Astrocyte (in vitro differentiated cells and primary cell): ENCODE measurements around the gene ZNF469. TPM values are rescaled to one million over a fixed set of nuclear protein-coding genes. Genes with fewer than 3 reads are reported as not detected.

ENCODE experiments used
- DNase-seq: peaks from one replicate; pipeline ENCODE4 v3.0.0-alpha.2; 2010; ENCODE audit warnings: low read depth
- FAIRE-seq: peaks from 2 replicates; lab custom pipeline; 2011; peaks lifted over from hg19 to GRCh38; lab: Jason Lieb, UNC
- H2AFZ ChIP-seq: 2 replicates; pipeline ENCODE4 v1.6.0; 2012; ENCODE audit warnings: low read depth, low read length, inconsistent platforms
- H3K27ac ChIP-seq: 2 replicates; pipeline ENCODE4 v1.5.1; 2011; ENCODE audit warnings: low read depth, low read length, inconsistent platforms
- H3K27me3 ChIP-seq: 2 replicates; pipeline ENCODE4 v1.6.0; 2011; ENCODE audit warnings: low read length, inconsistent platforms; ENCODE audit not compliant: insufficient read depth
- H3K36me3 ChIP-seq: 2 replicates; pipeline ENCODE4 v1.5.1; 2011; ENCODE audit warnings: low read length, inconsistent platforms; ENCODE audit not compliant: insufficient read depth
- H3K4me1 ChIP-seq: 2 replicates; pipeline ENCODE4 v1.5.1; 2011; ENCODE audit warnings: low read length, inconsistent platforms; ENCODE audit not compliant: insufficient read depth
- H3K4me2 ChIP-seq: 2 replicates; pipeline ENCODE4 v1.6.0; 2012; ENCODE audit warnings: low read length, inconsistent platforms
- H3K4me3 ChIP-seq: 2 replicates; pipeline ENCODE4 v1.5.1; 2011; ENCODE audit warnings: low read depth, mild to moderate bottlenecking, low read length, inconsistent platforms; ENCODE audit not compliant: insufficient read depth
- H3K79me2 ChIP-seq: 2 replicates; pipeline ENCODE4 v1.6.0; 2012; ENCODE audit warnings: mild to moderate bottlenecking, low read length, inconsistent platforms; ENCODE audit not compliant: insufficient read depth
- H3K9ac ChIP-seq: 2 replicates; pipeline ENCODE4 v1.6.0; 2012; ENCODE audit warnings: mild to moderate bottlenecking, low read length, inconsistent platforms
- H3K9me3 ChIP-seq: 2 replicates; pipeline ENCODE4 v1.5.1; 2012; ENCODE audit warnings: low read depth, mild to moderate bottlenecking, low read length, inconsistent platforms; ENCODE audit not compliant: insufficient read depth
- H4K20me1 ChIP-seq: 2 replicates; pipeline ENCODE4 v1.6.0; 2012; ENCODE audit warnings: low read length, inconsistent platforms; ENCODE audit not compliant: insufficient read depth
- H3K27ac Mint-ChIP-seq: one replicate; pipeline ENCODE4 v1.8.0; 2021; ENCODE audit warnings: mild to moderate bottlenecking, mixed read lengths; ENCODE audit not compliant: unreplicated experiment
- H3K27me3 Mint-ChIP-seq: one replicate; pipeline ENCODE4 v1.8.0; 2021; ENCODE audit warnings: low read depth, mixed read lengths; ENCODE audit not compliant: unreplicated experiment
- H3K36me3 Mint-ChIP-seq: one replicate; pipeline ENCODE4 v1.8.0; 2021; ENCODE audit warnings: low read depth, mixed read lengths; ENCODE audit not compliant: unreplicated experiment
- H3K4me1 Mint-ChIP-seq: one replicate; pipeline ENCODE4 v1.8.0; 2021; ENCODE audit warnings: low read depth, mixed read lengths; ENCODE audit not compliant: unreplicated experiment
- H3K4me3 Mint-ChIP-seq: one replicate; pipeline ENCODE4 v1.8.0; 2021; ENCODE audit warnings: mild to moderate bottlenecking, moderate library complexity, mixed read lengths; ENCODE audit not compliant: unreplicated experiment
- H3K9me3 Mint-ChIP-seq: one replicate; pipeline ENCODE4 v1.8.0; 2021; ENCODE audit warnings: mild to moderate bottlenecking, mixed read lengths; ENCODE audit not compliant: unreplicated experiment
- CTCF ChIP-seq: IDR thresholded peaks from 2 replicates; pipeline ENCODE4 v1.5.1; 2011; ENCODE audit warnings: low read depth, mild to moderate bottlenecking, inconsistent platforms, low read length, moderate library complexity; ENCODE audit not compliant: insufficient read depth
- EZH2 ChIP-seq: IDR thresholded peaks from 2 replicates; pipeline ENCODE4 v1.6.1; 2012; ENCODE audit warnings: mild to moderate bottlenecking, low read length, inconsistent platforms; ENCODE audit not compliant: insufficient read depth
- total RNA-seq: library from RNA; stranded (reverse); gene quantifications from 2 replicates; pipeline ENCODE4 v1.2.1, GENCODE V29; 2021

ZNF469 gene
- total RNA-seq, 1 donor from 2014 or later, result 17.7 TPM

GRCh38 chr16:88429387-88430184, 46.8 kb downstream of the ZNF469 start:
- FAIRE-seq, result no peak
- Histone ChIP-seq H3K9ac (no peak overlapping the region), H3K9me3 (no peaks in the 10 kb centered on the region), H3K4me2 (peak overlapping the region; percentile 72), H3K27ac (no peak overlapping the region), H2AFZ (no peak overlapping the region), H3K79me2 (no peaks in the 10 kb centered on the region), H3K4me3 (no peak overlapping the region), H3K36me3 (no peaks in the 10 kb centered on the region), H3K27me3 (no peaks in the 10 kb centered on the region), H4K20me1 (peaks cover 8% of the 10 kb centered on the region), H3K4me1 (peaks cover 10% of the 10 kb centered on the region)
- no peaks in the 10 kb centered on the region for H3K4me1 Mint-ChIP-seq
- peaks cover 4% of the 10 kb centered on the region for H3K27me3 Mint-ChIP-seq
- no peak overlapping the region for H3K27ac Mint-ChIP-seq
- H3K9me3 Mint-ChIP-seq, result no peaks in the 10 kb centered on the region
- no peak overlapping the region for H3K4me3 Mint-ChIP-seq
- TF ChIP-seq EZH2 (no peak), CTCF (no peak)
- no peak for DNase-seq
- peaks cover 2% of the 10 kb centered on the region for H3K36me3 Mint-ChIP-seq

GRCh38 chr16:88430185-88430523, 47.4 kb downstream of the ZNF469 start:
- Mint-ChIP-seq H3K4me3 (no peak overlapping the region), H3K36me3 (peaks cover 2% of the 10 kb centered on the region), H3K9me3 (no peaks in the 10 kb centered on the region), H3K4me1 (no peaks in the 10 kb centered on the region), H3K27ac (no peak overlapping the region), H3K27me3 (peaks cover 4% of the 10 kb centered on the region)
- H4K20me1 ChIP-seq, result peaks cover 5% of the 10 kb centered on the region
- TF ChIP-seq EZH2 (no peak), CTCF (no peak)
- H3K4me2 ChIP-seq, result peak overlapping the region; percentile 72
- no peaks in the 10 kb centered on the region for H3K36me3 ChIP-seq
- H3K4me1 ChIP-seq, result peaks cover 10% of the 10 kb centered on the region
- H3K27me3 ChIP-seq, result no peaks in the 10 kb centered on the region
- no peak overlapping the region for H2AFZ ChIP-seq
- H3K9me3 ChIP-seq, result no peaks in the 10 kb centered on the region
- no peak overlapping the region for H3K4me3 ChIP-seq
- H3K27ac ChIP-seq, result no peak overlapping the region
- no peaks in the 10 kb centered on the region for H3K79me2 ChIP-seq
- peak overlapping the region; percentile 55 for H3K9ac ChIP-seq
- FAIRE-seq (no peak), DNase-seq (no peak)
